Prostate gland (tissue), 2 donors: ENCODE measurements around the gene C17orf107.

Experiments
- POLR2AphosphoS5 ChIP-seq: sonication (generic); formaldehyde crosslinking; IDR thresholded peaks from one replicate; pipeline ENCODE4 v1.6.1; 2017; ENCODE audit warnings: antibody characterized with exemption
- TF ChIP-seq, protein P1 (sequence below), 4 experiments: fragments of 200-600 bp in 2 of 4; fragments of 450-650 bp in 2 of 4; sonication (generic) in 2 of 4; IDR thresholded peaks; 1 replicate in 3 of 4; 2 replicates in 1 of 4; pipeline ENCODE4 v1.5.1; 2016 to 2019; ENCODE audit warnings: antibody characterized with exemption in 4 of 4, mild to moderate bottlenecking in 2 of 4, moderate library complexity in 2 of 4

DNA sequence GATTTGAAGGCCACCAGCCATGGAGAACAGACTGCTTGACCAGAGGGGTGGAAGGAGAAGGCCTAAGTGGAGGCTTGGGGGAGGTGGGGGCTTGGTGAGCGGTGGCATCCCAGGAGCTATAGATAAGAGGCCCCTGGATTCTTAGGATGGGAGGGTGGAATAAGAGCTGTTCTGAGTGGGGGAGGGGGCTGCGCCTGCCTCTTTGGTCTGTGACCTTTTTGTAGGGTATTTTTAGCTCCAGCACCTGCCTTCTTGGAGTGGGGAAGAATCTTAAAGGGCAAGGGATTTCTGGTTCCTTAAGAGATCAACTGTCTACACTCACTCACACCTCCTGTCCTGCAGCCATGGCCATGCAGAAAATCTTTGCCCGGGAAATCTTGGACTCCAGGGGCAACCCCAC lies 52.1 kb downstream of the C17orf107 start:
- TF ChIP-seq, protein P1, sequence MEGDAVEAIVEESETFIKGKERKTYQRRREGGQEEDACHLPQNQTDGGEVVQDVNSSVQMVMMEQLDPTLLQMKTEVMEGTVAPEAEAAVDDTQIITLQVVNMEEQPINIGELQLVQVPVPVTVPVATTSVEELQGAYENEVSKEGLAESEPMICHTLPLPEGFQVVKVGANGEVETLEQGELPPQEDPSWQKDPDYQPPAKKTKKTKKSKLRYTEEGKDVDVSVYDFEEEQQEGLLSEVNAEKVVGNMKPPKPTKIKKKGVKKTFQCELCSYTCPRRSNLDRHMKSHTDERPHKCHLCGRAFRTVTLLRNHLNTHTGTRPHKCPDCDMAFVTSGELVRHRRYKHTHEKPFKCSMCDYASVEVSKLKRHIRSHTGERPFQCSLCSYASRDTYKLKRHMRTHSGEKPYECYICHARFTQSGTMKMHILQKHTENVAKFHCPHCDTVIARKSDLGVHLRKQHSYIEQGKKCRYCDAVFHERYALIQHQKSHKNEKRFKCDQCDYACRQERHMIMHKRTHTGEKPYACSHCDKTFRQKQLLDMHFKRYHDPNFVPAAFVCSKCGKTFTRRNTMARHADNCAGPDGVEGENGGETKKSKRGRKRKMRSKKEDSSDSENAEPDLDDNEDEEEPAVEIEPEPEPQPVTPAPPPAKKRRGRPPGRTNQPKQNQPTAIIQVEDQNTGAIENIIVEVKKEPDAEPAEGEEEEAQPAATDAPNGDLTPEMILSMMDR (IDR thresholded peaks at IDR 0.05), result no peak
- no peak for TF ChIP-seq POLR2AphosphoS5
